ENCODE results near the gene FGD1. TPM values are rescaled to one million over a fixed set of nuclear protein-coding genes. Genes with fewer than 3 reads are reported as not detected.

FGD1 gene
- total RNA-seq, 4 donors from 2014 or later: 5.8 to 9.5 (median 8.6) TPM

- DNase-seq (ENCODE audit: low spot score in 2 of 2): no peak
- no peak for TF ChIP-seq POLR2A (IDR thresholded peaks at IDR 0.05)
- no peak for TF ChIP-seq POLR2AphosphoS5 (IDR thresholded peaks at IDR 0.05)
- no peak for TF ChIP-seq EP300 (IDR thresholded peaks at IDR 0.05)
- TF ChIP-seq, protein P1, sequence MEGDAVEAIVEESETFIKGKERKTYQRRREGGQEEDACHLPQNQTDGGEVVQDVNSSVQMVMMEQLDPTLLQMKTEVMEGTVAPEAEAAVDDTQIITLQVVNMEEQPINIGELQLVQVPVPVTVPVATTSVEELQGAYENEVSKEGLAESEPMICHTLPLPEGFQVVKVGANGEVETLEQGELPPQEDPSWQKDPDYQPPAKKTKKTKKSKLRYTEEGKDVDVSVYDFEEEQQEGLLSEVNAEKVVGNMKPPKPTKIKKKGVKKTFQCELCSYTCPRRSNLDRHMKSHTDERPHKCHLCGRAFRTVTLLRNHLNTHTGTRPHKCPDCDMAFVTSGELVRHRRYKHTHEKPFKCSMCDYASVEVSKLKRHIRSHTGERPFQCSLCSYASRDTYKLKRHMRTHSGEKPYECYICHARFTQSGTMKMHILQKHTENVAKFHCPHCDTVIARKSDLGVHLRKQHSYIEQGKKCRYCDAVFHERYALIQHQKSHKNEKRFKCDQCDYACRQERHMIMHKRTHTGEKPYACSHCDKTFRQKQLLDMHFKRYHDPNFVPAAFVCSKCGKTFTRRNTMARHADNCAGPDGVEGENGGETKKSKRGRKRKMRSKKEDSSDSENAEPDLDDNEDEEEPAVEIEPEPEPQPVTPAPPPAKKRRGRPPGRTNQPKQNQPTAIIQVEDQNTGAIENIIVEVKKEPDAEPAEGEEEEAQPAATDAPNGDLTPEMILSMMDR (IDR thresholded peaks at IDR 0.05): no peak
- 61% methylated on average over 3 of the region's 3 CpGs for WGBS
- Histone ChIP-seq H3K27me3 (no peaks in the 10 kb centered on the region), H3K4me3 (peak overlapping the region; percentile 65), H3K9me3 (no peaks in the 10 kb centered on the region), H3K4me1 (peaks cover 21% of the 10 kb centered on the region), H3K36me3 (no peaks in the 10 kb centered on the region), H3K27ac (peak overlapping the region; percentile 84)
These were observed 33.1 kb upstream of the FGD1 start for GRCh38 chrX:54529151-54529550.

DNA sequence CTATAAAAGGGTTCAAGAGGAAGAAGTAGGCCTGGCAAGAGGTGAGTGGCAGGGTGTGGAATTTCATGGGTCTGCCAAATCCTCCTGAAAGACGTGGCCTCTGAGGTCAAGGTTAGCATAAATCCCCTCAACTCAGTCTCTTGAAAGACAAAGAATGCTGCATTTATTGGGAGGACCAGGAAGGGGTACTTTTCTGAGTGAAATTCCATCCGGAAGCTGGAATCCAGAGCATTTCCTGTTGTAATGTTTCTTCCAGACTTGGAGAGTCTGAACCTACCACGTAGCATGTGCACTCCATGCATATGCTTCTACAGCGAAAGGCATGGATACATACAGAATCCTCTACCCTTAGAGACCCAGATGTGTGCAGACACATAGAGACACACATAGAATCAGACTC is 13.4 kb upstream of the FGD1 start:
- H3K27me3 ChIP-seq: no peaks in the 10 kb centered on the region
- H3K27ac ChIP-seq: no peak overlapping the region
- WGBS: 56% methylated on average over 4 of the region's 4 CpGs
- H3K4me1 ChIP-seq: no peaks in the 10 kb centered on the region
- TF ChIP-seq EP300 (IDR thresholded peaks at IDR 0.05): no peak
- no peak for TF ChIP-seq POLR2A (IDR thresholded peaks at IDR 0.05)
- TF ChIP-seq POLR2AphosphoS5 (IDR thresholded peaks at IDR 0.05): no peak
- TF ChIP-seq, protein P1 (IDR thresholded peaks at IDR 0.05): no peak
- DNase-seq (ENCODE audit: low spot score in 2 of 2): no peak
- no peaks in the 10 kb centered on the region for H3K9me3 ChIP-seq
- H3K4me3 ChIP-seq: no peak overlapping the region
- H3K36me3 ChIP-seq: no peaks in the 10 kb centered on the region

DNA sequence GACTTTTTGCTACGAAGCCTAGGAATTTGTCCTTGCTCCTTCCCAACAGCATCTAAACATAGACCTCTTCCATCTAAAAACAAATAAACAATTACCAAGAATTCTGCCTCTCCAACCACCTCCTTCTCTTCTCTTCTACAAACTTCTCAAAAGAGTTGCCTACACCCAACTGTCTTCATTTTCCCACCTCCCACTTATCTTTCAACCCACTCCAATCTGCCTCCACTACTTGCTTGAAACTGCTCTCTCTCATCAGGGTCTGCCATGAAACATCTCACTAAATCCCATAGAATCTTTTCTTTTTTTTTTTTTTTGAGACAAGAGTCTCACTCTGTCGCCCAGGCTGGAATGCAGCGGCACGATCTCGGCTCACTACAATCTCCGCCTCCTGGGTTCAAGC is 902 bp upstream of the FGD1 start:
- 78% methylated on average over 6 of the region's 6 CpGs for WGBS
- no peak for DNase-seq (ENCODE audit: low spot score in 2 of 2)
- no peak overlapping the region for H3K27ac ChIP-seq
- H3K4me1 ChIP-seq: peaks cover 7% of the 10 kb centered on the region
- TF ChIP-seq POLR2AphosphoS5 (IDR thresholded peaks at IDR 0.05) (no peak), EP300 (IDR thresholded peaks at IDR 0.05) (no peak), POLR2A (IDR thresholded peaks at IDR 0.05) (no peak)
- TF ChIP-seq, protein P1 (IDR thresholded peaks at IDR 0.05): no peak
- H3K27me3 ChIP-seq: no peaks in the 10 kb centered on the region
- H3K36me3 ChIP-seq: no peaks in the 10 kb centered on the region
- no peaks in the 10 kb centered on the region for H3K9me3 ChIP-seq
- H3K4me3 ChIP-seq: no peak overlapping the region

GRCh38 chrX:54496517-54496852 is 451 bp upstream of the FGD1 start:
- no peaks in the 10 kb centered on the region for H3K27me3 ChIP-seq
- peaks cover 7% of the 10 kb centered on the region for H3K4me1 ChIP-seq
- TF ChIP-seq EP300 (IDR thresholded peaks at IDR 0.05) (no peak), POLR2AphosphoS5 (IDR thresholded peaks at IDR 0.05) (no peak), POLR2A (IDR thresholded peaks at IDR 0.05) (no peak)
- TF ChIP-seq, protein P1 (IDR thresholded peaks at IDR 0.05): no peak
- H3K36me3 ChIP-seq: no peaks in the 10 kb centered on the region
- no peak for DNase-seq (ENCODE audit: low spot score in 2 of 2)
- no peaks in the 10 kb centered on the region for H3K9me3 ChIP-seq
- H3K4me3 ChIP-seq: peak overlapping the region; percentile 73
- H3K27ac ChIP-seq: peak overlapping the region; percentile 59
- WGBS: 31% methylated on average over 5 of the region's 5 CpGs

GRCh38 chrX:54494989-54495813 is 833 bp downstream of the FGD1 start:
- peak overlapping the region; percentile 73 for H3K4me3 ChIP-seq
- WGBS: 46% methylated on average over 10 of the region's 86 CpGs
- no peaks in the 10 kb centered on the region for H3K36me3 ChIP-seq
- no peak for TF ChIP-seq POLR2AphosphoS5 (IDR thresholded peaks at IDR 0.05)
- TF ChIP-seq POLR2A (IDR thresholded peaks at IDR 0.05): no peak
- no peak for TF ChIP-seq EP300 (IDR thresholded peaks at IDR 0.05)
- TF ChIP-seq, protein P1 (IDR thresholded peaks at IDR 0.05): no peak
- no peaks in the 10 kb centered on the region for H3K9me3 ChIP-seq
- H3K27ac ChIP-seq: peak overlapping the region; percentile 59
- DNase-seq (ENCODE audit: low spot score in 2 of 2): no peak
- H3K27me3 ChIP-seq: no peaks in the 10 kb centered on the region
- peaks cover 7% of the 10 kb centered on the region for H3K4me1 ChIP-seq

All from suprapubic skin (tissue), 4 donors.